ENCODE measurements around the gene HEXD. TPM values are rescaled to one million over a fixed set of nuclear protein-coding genes. Genes with fewer than 3 reads are reported as not detected.
A peak's percentile ranks its signal among the peaks of the same experiment; 100 is the strongest.
"Not testable (repeated sequence)": the region's sequence is repeated elsewhere in the genome, so short reads cannot be mapped to it uniquely, and the experiment has no call there.

HEXD gene
- total and polyA plus RNA-seq, 2 donors (not counting 3 experiments of a cell fraction or from before 2014, with no cell fraction given): 12.9 to 18.6 TPM

DNA sequence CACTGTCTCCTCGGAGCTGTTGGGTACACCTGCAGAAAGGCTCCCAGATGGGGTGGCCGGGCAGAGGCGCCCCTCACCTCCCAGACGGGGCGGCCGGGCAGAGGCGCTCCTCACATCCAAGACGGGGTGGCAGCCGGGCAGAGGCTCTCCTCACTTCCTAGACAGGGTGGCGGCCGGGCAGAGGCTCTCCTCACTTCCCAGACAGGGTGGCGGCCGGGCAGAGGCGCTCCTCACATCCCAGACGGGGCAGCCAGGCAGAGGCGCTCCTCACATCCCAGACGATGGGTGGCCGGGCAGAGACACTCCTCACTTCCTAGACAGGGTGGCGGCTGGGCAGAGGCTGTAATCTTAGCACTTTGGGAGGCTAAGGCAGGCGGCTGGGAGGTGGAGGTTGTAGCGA is 35.6 kb downstream of the HEXD start:
- DNase-seq (ENCODE audit: low read depth, low spot score); POLR2A ChIA-PET; H3K9me1 ChIP-seq (replicated peaks; ENCODE audit: control insufficient read depth, extremely low read depth, insufficient read depth, low read length); H3K27ac ChIP-seq (ENCODE audit: insufficient read depth, low read depth, low read length); H3K79me2 ChIP-seq (ENCODE audit: control insufficient read depth, insufficient read depth, low read length); H3K4me3 ChIP-seq (replicated peaks in 1 of 3; ENCODE audit: insufficient read depth in 1 of 3, low read depth in 1 of 3, low read length in 3 of 3); H3K9ac ChIP-seq (replicated peaks; ENCODE audit: extremely low read depth, insufficient read depth, low read length); H2AFZ ChIP-seq (ENCODE audit: low read depth, low read length); dilution Hi-C loops (cut with MboI; ENCODE audit: extremely low pct_ligation_motif_present, low sequenced_read_pairs); H3K27me3 ChIP-seq (ENCODE audit: control insufficient read depth in 2 of 2, insufficient read depth in 2 of 2, low read length in 2 of 2); H4K20me1 ChIP-seq (replicated peaks; ENCODE audit: control insufficient read depth, extremely low read depth, insufficient read depth, low read length); H3K4me2 ChIP-seq (ENCODE audit: insufficient read depth, low read length); H3K9me3 ChIP-seq (replicated peaks; ENCODE audit: control insufficient read depth, insufficient read depth, low read length); FAIRE-seq; CTCF ChIA-PET; H3K36me3 ChIP-seq (ENCODE audit: control insufficient read depth in 2 of 2, extremely low read depth in 1 of 2, insufficient read depth in 2 of 2, low read length in 2 of 2); BruUV-seq (replicated peaks): not testable (repeated sequence)
- H3K4me1 ChIP-seq (ENCODE audit: control insufficient read depth, extremely low read depth, insufficient read depth, low read length): peaks cover 13% of the 10 kb centered on the region
- intact Hi-C loops (cut with micrococcal nuclease): loop anchor here (10.0 kb wide), 1 partner anchor 391 kb away; the partner anchor contains the start of gene ZNF750

GRCh38 chr17:82457073-82457928 is 39.2 kb downstream of the HEXD start:
- Histone ChIP-seq H3K4me2 (ENCODE audit: insufficient read depth, low read length) (peak overlapping the region; percentile 79), H3K4me1 (ENCODE audit: control insufficient read depth, extremely low read depth, insufficient read depth, low read length) (peaks cover 11% of the 10 kb centered on the region), H3K27me3 (ENCODE audit: control insufficient read depth in 2 of 2, insufficient read depth in 2 of 2, low read length in 2 of 2) (no peaks in the 10 kb centered on the region), H3K4me3 (replicated peaks in 1 of 3; ENCODE audit: insufficient read depth in 1 of 3, low read depth in 1 of 3, low read length in 3 of 3) (peak overlapping the region in 2 of 3 experiments; percentile 30 to 45), H4K20me1 (replicated peaks; ENCODE audit: control insufficient read depth, extremely low read depth, insufficient read depth, low read length) (no peaks in the 10 kb centered on the region), H3K36me3 (ENCODE audit: control insufficient read depth in 2 of 2, extremely low read depth in 1 of 2, insufficient read depth in 2 of 2, low read length in 2 of 2) (peaks cover 0 to 4% of the 10 kb centered on the region in 2 experiments), H2AFZ (ENCODE audit: low read depth, low read length) (peak overlapping the region; percentile 31), H3K79me2 (ENCODE audit: control insufficient read depth, insufficient read depth, low read length) (no peaks in the 10 kb centered on the region), H3K9me3 (replicated peaks; ENCODE audit: control insufficient read depth, insufficient read depth, low read length) (no peaks in the 10 kb centered on the region), H3K9me1 (replicated peaks; ENCODE audit: control insufficient read depth, extremely low read depth, insufficient read depth, low read length) (no peaks in the 10 kb centered on the region), H3K9ac (replicated peaks; ENCODE audit: extremely low read depth, insufficient read depth, low read length) (peak overlapping the region; percentile 96), H3K27ac (ENCODE audit: insufficient read depth, low read depth, low read length) (peak overlapping the region; percentile 96)
- dilution Hi-C loops (cut with MboI; ENCODE audit: extremely low pct_ligation_motif_present, low sequenced_read_pairs): no loop called here
- BruUV-seq (replicated peaks): no TSS peak
- DNase-seq (ENCODE audit: low read depth, low spot score) (no peak), FAIRE-seq (no peak)
- ChIA-PET POLR2A (no interaction called here), CTCF (interaction anchor here (0.6 to 1.7 kb wide), 2 partner anchors 23 to 38 kb away, joined by 3 to 4 read pairs; no protein-coding TSS in a partner anchor)
- intact Hi-C loops (cut with micrococcal nuclease): loop anchor here (10.0 kb wide), 1 partner anchor 388 kb away; the partner anchor contains the start of gene ZNF750
- TF ChIP-seq POLR2A (IDR thresholded peaks at IDR 0.05; ENCODE audit: low read depth, low read length): no peak
- TF ChIP-seq CTCF (IDR thresholded peaks at IDR 0.05; ENCODE audit: extremely low read depth in 1 of 2, insufficient read depth in 1 of 2, low read depth in 1 of 2, low read length in 2 of 2): no peak
- no peak for TF ChIP-seq POLR2AphosphoS5 (IDR thresholded peaks at IDR 0.05; ENCODE audit: insufficient read depth, low read depth, low read length)
- no peak for TF ChIP-seq FOS (IDR thresholded peaks at IDR 0.05; ENCODE audit: borderline replicate concordance, insufficient read depth, low read length)
- TF ChIP-seq EZH2 (IDR thresholded peaks at IDR 0.05; ENCODE audit: borderline replicate concordance, low read depth, low read length, severe bottlenecking): no peak
- TF ChIP-seq GATA2 (IDR thresholded peaks at IDR 0.05; ENCODE audit: insufficient read depth, insufficient read length, low read depth, low read length): no peak
- no peak for TF ChIP-seq JUN (IDR thresholded peaks at IDR 0.05; ENCODE audit: borderline replicate concordance, insufficient read depth, insufficient read length, low read depth)
- TF ChIP-seq MYC (IDR thresholded peaks at IDR 0.05; ENCODE audit: low read depth, low read length): no peak
- no peak for TF ChIP-seq MAX (IDR thresholded peaks at IDR 0.05; ENCODE audit: insufficient read depth, insufficient read length)

Measured in endothelial cell of umbilical vein (primary cell).